Stimulated activated effector memory CD8-positive, alpha-beta T cell treated with anti-CD3 and anti-CD28 coated beads, Interleukin-12 subunit alpha, Interleukin-12 subunit beta, amount 100 ng/mL, for 72 hours (primary cell): ENCODE data around the gene HAPLN1.
"Not testable (repeated sequence)": the region's sequence is repeated elsewhere in the genome, so short reads cannot be mapped to it uniquely, and the experiment has no call there.

ENCODE experiments used
- ATAC-seq: fragments of 150-1000 bp; cut with Tn5 transposase; 2 replicates; pipeline ENCODE4 v1.10.0; 2021
- DNase-seq, 2 donors: peaks; one replicate each; pipeline ENCODE4 v3.0.0; 2021 to 2022; ENCODE audit warnings: low spot score in 2 of 2
- H3K27ac Mint-ChIP-seq: one replicate; pipeline ENCODE4 v1.8.0; 2022; ENCODE audit warnings: mild to moderate bottlenecking, mixed read lengths
- H3K36me3 Mint-ChIP-seq: one replicate; pipeline ENCODE4 v1.8.0; 2022; ENCODE audit warnings: mild to moderate bottlenecking, mixed read lengths
- H3K4me1 Mint-ChIP-seq: one replicate; pipeline ENCODE4 v1.8.0; 2022; ENCODE audit warnings: mixed read lengths
- H3K4me3 Mint-ChIP-seq: one replicate; pipeline ENCODE4 v1.8.0; 2022; ENCODE audit warnings: mild to moderate bottlenecking, mixed read lengths
- H3K9me3 Mint-ChIP-seq: one replicate; pipeline ENCODE4 v1.8.0; 2022; ENCODE audit warnings: mixed read lengths

Gene HAPLN1

DNA sequence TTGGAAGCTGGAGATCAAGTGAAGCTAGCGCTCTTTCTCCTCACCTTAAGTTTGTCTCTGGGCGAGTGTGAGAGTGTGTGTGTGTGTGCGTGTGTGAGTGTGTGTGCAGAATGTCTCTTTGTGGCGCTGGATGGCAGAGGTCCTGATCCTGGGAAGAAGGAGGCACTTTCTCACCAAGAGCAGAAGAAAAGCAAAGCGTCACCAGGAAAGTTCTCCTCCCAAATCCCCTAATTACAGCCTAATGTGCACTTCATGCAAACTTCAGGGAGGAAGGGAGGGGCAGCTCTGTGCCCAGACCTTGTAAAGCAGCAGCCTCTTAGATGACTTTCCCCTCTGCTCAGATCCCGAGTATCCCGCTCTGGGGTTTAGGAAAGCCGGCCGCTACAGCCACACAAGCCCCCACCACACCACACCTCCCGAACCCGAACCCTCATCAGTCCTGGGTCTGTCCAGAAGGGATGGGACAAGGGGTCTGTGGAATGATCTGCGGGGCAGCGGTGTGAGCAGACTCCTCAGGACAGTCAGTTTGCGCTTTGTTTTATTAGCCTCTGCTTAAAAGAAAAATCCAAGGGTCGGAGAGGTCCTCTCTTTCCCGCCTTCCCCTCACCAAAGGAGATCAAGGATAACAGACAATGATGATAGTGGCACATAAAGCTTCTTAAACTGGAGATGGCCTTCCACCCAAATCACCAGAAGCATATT is at the start of gene HAPLN1:
HAPLN1 (minus strand) TSS at position 20 of the 702 bp plus-strand sequence. CDS start 47,332 bp downstream, outside the sequence.
- Mint-ChIP-seq H3K4me1 (peaks cover 10% of the 10 kb centered on the region), H3K36me3 (no peaks in the 10 kb centered on the region), H3K27ac (no peak within 1 kb of the TSS), H3K9me3 (no peaks in the 10 kb centered on the region), H3K4me3 (peak within 1 kb of the TSS; percentile 53)
- ATAC-seq (peak; percentile 52), DNase-seq (no peak)

DNA sequence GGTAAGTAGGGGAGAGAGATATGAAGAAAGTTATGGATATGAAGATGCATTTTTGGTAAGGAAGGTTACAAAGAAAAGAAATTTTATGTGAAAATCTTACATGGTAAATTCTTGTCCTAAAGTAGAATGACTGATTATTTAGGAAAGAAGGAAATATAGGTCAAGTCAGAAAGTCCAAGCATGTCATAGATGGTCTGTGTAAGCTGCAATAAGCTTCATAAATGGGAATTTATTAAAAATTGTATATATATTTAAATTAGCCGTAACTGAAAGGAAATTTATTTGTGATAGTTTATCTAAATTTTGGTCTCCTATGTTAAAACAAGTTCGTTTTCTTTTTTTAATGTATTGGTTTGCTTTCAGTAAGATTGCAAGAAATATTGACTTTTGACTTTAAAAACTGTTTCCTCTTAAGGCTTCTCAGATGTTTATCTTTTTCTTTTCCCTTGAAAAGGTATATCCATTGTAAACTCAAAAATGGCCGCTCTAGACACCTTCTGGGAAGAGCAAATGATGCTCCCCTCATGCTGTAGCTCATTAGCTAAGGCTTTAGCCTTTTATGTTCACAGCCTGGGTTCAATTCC is 46.8 kb upstream of the HAPLN1 start:
- no peaks in the 10 kb centered on the region for H3K36me3 Mint-ChIP-seq
- no peak overlapping the region for H3K27ac Mint-ChIP-seq
- no peaks in the 10 kb centered on the region for H3K4me1 Mint-ChIP-seq

DNA sequence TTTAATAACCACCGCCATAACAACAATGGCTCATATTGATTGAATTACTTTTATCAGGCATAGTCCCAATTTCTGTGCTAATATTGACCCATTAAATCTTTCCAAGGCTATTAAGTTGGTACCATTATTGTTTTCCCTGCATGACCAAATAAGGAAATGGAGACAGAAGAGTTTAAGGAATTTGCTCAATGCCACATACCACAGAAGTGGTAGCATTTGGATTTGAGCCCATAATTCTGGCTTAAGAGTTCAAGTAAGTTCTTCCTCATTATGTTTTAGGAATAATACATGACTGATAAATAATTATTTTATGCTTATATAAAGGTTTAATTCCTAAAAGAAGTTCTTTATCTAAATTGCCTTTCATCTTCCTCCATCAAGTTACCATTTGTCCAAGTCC is 43.4 kb upstream of the HAPLN1 start:
- H3K9me3 Mint-ChIP-seq = peaks cover 6% of the 10 kb centered on the region

More for the DNA sequence above, 46.8 kb upstream of the HAPLN1 start:
- Mint-ChIP-seq H3K9me3 (peaks cover 6% of the 10 kb centered on the region), H3K4me3 (no peak overlapping the region)
- ATAC-seq = no peak
- DNase-seq = no peak

DNA sequence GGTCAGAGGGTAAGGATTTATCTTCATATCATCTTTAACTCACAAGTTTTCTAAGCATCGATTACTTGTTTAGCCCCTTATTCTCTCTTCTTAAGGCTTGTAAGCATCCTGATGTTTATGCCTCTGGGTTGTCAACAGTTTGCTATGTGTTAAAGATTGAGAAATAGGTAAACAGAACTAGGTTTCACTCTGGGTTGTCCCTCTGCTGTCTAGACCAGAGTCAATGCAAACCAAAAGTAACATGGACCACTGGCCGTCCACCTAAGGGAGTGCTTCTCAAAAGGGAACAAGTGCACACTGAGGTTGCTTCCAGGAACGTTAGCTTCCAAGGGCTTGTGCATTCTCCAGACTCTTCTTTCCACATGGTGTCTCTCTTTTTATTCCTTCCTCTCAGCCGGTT is 39.9 kb upstream of the HAPLN1 start:
- Mint-ChIP-seq H3K36me3 (no peaks in the 10 kb centered on the region), H3K9me3 (peaks cover 4% of the 10 kb centered on the region), H3K4me3 (no peak overlapping the region), H3K4me1 (no peaks in the 10 kb centered on the region), H3K27ac (no peak overlapping the region)
- DNase-seq (no peak), ATAC-seq (no peak)

More for the DNA sequence above, 43.4 kb upstream of the HAPLN1 start:
- Mint-ChIP-seq H3K27ac (no peak overlapping the region), H3K4me3 (no peak overlapping the region), H3K36me3 (no peaks in the 10 kb centered on the region), H3K4me1 (no peaks in the 10 kb centered on the region)
- DNase-seq (no peak), ATAC-seq (no peak)

DNA sequence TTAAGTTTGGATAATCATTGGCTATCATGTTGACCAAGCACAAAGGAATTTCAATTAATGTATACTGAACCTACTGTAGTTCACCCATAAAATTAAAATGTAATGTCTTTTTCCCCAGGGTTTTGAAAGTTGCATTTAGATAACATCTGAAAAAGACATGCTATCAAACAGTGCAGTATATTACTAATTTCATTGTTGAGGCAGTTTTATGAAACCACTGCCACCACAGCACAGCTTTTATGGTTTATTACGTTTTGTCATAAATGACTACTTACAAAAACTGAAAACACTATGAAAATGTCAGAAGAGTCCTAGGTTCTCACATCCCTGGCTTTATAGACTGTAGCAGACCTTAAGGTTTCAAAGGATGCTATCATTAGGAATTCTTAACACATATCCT is 32.0 kb upstream of the HAPLN1 start:
- Mint-ChIP-seq H3K4me3 (no peak overlapping the region), H3K36me3 (no peaks in the 10 kb centered on the region), H3K4me1 (no peaks in the 10 kb centered on the region), H3K27ac (no peak overlapping the region), H3K9me3 (peaks cover 17% of the 10 kb centered on the region)
- DNase-seq (no peak), ATAC-seq (no peak)

DNA sequence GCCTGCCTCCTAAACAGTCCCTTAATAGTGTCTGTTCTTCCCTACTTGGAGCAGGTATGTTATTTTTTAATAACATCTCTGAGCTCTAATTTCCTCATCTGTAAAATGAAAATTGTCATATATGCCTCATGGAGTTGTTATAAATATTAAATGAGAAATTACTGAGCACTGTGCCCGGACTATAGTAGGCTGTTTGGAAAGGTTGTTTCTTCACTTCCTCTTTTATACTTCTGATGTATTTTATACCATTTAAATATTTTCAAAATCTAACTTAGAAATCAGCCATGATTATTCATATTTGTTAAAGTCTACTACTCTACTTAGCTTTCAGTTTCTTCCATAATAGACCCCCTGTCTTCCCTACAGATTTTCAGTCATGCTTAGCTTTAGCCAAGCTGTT is 30.5 kb upstream of the HAPLN1 start:
- H3K9me3 Mint-ChIP-seq = peaks cover 13% of the 10 kb centered on the region
- H3K4me1 Mint-ChIP-seq = no peaks in the 10 kb centered on the region
- no peak overlapping the region for H3K27ac Mint-ChIP-seq
- H3K4me3 Mint-ChIP-seq = no peak overlapping the region
- DNase-seq (no peak), ATAC-seq (no peak)
- H3K36me3 Mint-ChIP-seq = no peaks in the 10 kb centered on the region

DNA sequence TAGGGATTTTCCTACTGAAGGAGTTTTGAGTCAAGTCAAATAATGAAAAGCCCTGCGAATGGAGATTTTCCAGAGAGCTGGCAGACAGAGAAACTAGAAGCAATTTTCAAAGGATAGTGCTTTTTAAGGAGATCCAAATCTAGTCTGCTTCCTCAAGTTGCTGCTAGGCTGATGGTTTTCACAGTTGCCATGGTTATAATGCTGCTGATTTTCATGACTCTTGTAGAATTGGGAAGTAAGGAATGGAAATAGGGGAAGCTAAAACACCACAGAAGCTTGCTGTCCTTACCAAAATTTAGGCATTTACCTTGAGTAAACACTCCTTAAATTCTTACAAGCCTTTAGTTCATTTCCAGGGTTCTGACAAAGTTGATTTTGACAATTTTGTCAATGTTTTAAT is 30.1 kb upstream of the HAPLN1 start:
- H3K36me3 Mint-ChIP-seq = no peaks in the 10 kb centered on the region
- H3K9me3 Mint-ChIP-seq = peaks cover 12% of the 10 kb centered on the region
- ATAC-seq (no peak), DNase-seq (no peak)
- H3K4me1 Mint-ChIP-seq = no peaks in the 10 kb centered on the region
- H3K27ac Mint-ChIP-seq = no peak overlapping the region
- no peak overlapping the region for H3K4me3 Mint-ChIP-seq

DNA sequence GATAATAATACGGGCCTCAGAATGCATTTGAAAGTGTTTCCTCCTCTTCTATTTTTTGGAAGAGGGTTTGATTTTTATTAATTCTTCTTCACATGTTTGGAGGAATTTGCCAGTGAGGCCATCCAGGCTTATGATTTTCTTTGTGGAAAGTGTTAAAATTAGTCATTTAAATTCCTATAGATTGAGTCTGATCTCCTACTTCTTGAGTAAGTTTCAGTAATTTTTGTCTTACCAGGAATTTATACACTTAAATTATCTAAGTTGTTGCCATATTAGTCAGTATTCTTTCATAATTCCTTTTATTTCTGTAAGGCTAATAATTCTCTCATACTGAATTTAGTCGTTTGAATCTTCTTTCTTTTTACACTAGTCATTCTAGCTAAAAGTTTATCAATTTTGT is 25.2 kb upstream of the HAPLN1 start:
- H3K4me1 Mint-ChIP-seq = no peaks in the 10 kb centered on the region
- H3K9me3 Mint-ChIP-seq = peaks cover 8% of the 10 kb centered on the region
- ATAC-seq = no peak
- H3K36me3 Mint-ChIP-seq = no peaks in the 10 kb centered on the region
- no peak overlapping the region for H3K4me3 Mint-ChIP-seq
- no peak for DNase-seq
- no peak overlapping the region for H3K27ac Mint-ChIP-seq

DNA sequence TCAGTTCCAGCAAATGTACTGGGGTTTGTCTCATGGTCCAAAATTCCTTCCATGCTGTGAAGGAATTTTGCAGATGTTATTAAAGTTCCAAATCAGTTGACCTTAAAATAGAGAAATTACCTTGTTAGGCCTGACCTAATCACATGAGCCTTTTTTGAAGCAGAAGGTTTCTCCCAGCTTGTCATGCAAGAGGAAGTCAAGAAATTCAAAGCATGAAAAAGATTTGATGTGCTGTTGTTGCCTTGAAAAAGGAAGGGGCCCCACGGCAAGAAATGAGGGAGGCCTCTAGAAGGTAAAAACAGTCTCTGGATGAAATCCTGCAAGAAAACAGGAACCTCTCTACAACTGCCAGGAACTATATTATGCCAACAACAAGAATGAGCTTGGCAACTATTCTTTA is 24.2 kb upstream of the HAPLN1 start:
- no peak for ATAC-seq
- H3K36me3 Mint-ChIP-seq = no peaks in the 10 kb centered on the region

DNA sequence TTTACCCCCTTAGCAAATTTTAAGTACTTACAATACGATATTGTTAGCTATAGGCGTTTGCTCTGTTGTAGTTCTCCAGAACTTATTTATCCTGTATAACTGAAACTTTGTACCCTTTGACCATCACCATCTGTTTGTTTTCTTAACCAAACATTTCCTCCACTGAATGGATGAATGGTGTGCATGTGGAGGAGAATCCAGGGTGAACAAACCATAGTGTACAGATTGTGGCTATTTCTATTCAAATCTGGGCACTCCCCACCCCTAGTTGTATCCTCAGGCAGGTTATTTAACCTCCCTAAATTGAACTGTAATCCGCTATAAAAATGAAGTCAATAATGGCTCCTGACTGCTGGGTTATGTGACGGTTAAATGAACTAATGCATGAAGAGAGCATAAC is 21.4 kb upstream of the HAPLN1 start:
- ATAC-seq (no peak), DNase-seq (no peak)
- Mint-ChIP-seq H3K9me3 (no peaks in the 10 kb centered on the region), H3K36me3 (no peaks in the 10 kb centered on the region), H3K27ac (no peak overlapping the region), H3K4me3 (no peak overlapping the region), H3K4me1 (no peaks in the 10 kb centered on the region)

More for the DNA sequence above, 24.2 kb upstream of the HAPLN1 start:
- Mint-ChIP-seq H3K4me3 (no peak overlapping the region), H3K4me1 (no peaks in the 10 kb centered on the region), H3K9me3 (peaks cover 6% of the 10 kb centered on the region), H3K27ac (no peak overlapping the region)
- no peak for DNase-seq

DNA sequence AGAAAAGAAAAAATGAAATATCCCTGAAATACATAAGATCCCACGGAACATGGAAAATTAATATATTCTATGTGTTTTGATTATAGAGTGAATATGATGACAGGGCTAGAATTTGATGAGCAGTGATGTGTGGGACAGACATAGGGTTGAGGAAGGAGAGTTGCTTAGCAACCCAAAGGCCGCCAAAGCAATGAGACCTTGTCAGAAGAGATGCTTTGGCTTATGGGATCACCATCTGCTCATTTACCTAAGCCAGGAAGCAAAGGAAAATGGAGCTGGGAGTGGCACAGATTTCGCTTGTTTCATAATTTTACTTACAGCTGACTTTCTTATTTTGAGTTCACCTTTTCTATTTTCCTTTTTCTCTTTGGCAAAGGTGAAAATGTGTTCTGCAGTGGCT is 20.9 kb upstream of the HAPLN1 start:
- Mint-ChIP-seq H3K4me3 (no peak overlapping the region), H3K9me3 (no peaks in the 10 kb centered on the region), H3K27ac (no peak overlapping the region), H3K36me3 (no peaks in the 10 kb centered on the region), H3K4me1 (no peaks in the 10 kb centered on the region)
- ATAC-seq (no peak), DNase-seq (no peak)

DNA sequence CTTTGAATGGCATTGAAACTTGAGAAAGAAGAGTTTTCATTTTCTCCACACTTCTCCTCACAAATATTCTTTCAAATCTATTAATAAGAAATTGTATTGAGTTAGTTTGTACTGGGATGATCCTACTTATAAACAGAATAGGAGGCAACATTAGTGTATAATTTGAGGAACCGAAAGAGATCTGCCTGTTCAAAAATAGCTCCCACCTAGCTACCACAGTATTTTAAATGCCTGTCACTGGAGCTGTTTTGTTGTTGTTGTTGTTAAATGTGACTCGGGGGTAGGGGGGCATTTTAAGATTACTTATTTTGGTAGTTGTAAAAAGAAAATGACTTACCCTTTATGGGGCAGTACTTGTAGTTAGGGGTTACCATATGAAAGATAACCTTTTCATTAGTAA is 20.1 kb upstream of the HAPLN1 start:
- no peak overlapping the region for H3K27ac Mint-ChIP-seq
- H3K4me3 Mint-ChIP-seq = no peak overlapping the region
- ATAC-seq (no peak), DNase-seq (no peak)
- no peaks in the 10 kb centered on the region for H3K36me3 Mint-ChIP-seq
- H3K4me1 Mint-ChIP-seq = no peaks in the 10 kb centered on the region
- H3K9me3 Mint-ChIP-seq = no peaks in the 10 kb centered on the region

DNA sequence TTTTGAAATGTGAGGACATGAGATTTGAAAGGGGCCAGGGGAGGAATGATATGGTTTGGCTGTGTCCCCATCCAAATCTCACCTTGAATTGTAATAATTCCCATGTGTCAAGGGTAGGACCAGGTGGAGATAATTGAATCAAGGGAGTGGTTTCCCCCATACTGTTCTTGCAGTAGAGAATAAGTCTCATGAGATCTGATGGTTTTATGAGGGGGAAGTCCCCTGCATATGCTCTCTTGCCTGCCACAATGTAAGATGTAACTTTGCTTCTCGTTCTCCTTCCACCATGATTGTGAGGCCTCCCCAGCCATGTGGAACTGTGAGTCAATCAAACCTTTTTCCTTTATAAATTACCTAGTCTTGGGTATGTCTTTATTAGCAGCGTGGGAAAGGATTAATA is 15.5 kb upstream of the HAPLN1 start:
- not testable (repeated sequence) for H3K36me3 Mint-ChIP-seq, H3K4me3 Mint-ChIP-seq, H3K4me1 Mint-ChIP-seq, H3K9me3 Mint-ChIP-seq, ATAC-seq, DNase-seq, H3K27ac Mint-ChIP-seq

DNA sequence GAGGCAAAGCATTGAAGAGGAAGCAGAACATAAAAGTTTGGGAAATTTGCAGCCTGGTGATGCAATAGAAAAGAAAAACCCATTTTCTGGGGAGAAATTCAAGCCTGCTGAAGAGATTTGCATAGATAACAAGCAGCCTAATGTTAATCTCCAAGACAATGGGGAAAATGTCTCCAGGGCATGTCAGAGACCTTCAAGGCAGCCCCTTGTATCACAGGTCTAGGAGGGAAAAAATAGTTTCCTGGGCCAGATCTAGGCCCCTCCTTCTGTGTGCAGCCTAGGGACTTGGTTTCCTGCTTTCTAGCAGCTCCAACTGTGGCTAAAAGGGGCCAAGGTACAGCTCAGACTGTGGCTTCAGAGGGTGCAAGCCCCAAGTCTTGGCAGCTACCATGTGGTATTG is 14.4 kb upstream of the HAPLN1 start:
- not testable (repeated sequence) for H3K9me3 Mint-ChIP-seq, DNase-seq, ATAC-seq, H3K4me1 Mint-ChIP-seq, H3K4me3 Mint-ChIP-seq, H3K36me3 Mint-ChIP-seq, H3K27ac Mint-ChIP-seq

DNA sequence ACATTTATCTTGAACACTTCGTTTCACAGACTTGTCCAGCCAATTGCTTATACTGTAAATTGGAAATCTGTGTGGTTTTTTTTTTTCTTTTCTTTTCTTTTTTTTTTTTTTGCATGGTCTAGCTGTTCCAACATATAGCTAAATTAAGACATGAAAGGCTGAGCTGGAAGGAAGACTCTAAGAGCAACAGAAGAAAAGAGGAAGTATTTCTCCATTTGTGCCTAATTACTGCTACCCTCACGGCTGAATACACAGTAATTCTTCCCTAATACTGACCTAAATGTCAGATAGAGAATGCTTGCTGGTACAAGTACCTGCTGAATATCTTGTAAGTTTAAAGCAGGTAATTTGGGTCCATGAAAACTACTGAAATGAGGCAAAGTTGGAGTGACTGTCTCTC is 11.0 kb upstream of the HAPLN1 start:
- Mint-ChIP-seq H3K4me3 (no peak overlapping the region), H3K9me3 (peaks cover 5% of the 10 kb centered on the region), H3K36me3 (no peaks in the 10 kb centered on the region), H3K4me1 (no peaks in the 10 kb centered on the region), H3K27ac (no peak overlapping the region)
- DNase-seq = no peak
- no peak for ATAC-seq

DNA sequence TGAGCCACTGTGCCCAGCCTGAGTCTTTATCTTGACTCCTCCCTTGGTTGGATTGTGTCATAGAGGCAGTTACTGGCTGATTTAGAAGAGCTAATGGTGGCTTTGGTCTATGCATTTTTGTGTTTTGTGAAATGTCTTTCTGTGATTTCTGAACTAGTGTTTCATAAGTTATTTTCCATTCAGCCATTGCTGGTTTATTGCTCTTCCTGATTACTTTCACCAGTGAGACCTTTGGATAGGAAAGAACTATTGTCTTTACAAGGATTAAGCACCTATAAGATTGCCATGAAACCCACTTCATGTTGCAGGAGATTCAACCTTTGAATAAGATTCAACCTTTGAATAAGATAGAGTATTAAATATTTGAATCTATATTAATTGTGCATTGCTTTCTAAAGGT is 8.7 kb upstream of the HAPLN1 start:
- no peaks in the 10 kb centered on the region for H3K36me3 Mint-ChIP-seq
- H3K9me3 Mint-ChIP-seq = peaks cover 3% of the 10 kb centered on the region
- DNase-seq = no peak
- no peak overlapping the region for H3K27ac Mint-ChIP-seq
- no peaks in the 10 kb centered on the region for H3K4me1 Mint-ChIP-seq
- H3K4me3 Mint-ChIP-seq = no peak overlapping the region
- ATAC-seq = no peak
